HEK293 (cell line): ENCODE data around the gene NXN.

Experiments
- CTCF ChIA-PET: fragments of 350-600 bp; formaldehyde crosslinking; extraction: SDS; loops from one replicate; lab custom pipeline; 2021; ENCODE audit warnings: antibody characterized with exemption; lab: Yijun Ruan, JAX
- POLR2A ChIA-PET: fragments of 300-600 bp; formaldehyde crosslinking; extraction: SDS; loops from one replicate; lab custom pipeline; 2020; ENCODE audit warnings: antibody characterized with exemption, inconsistent platforms; lab: Yijun Ruan, JAX
- H3K27ac ChIP-seq: fragments of 200-500 bp; sonication (Bioruptor generic); 2 replicates; pipeline ENCODE4 v1.5.1; 2014; ENCODE audit warnings: low read depth, low read length, control low read depth, inconsistent platforms; ENCODE audit errors: extremely low read depth
- H3K36me3 ChIP-seq, 2 experiments: fragments of 200-500 bp in 1 of 2; sonication (Bioruptor generic) in 1 of 2; 1 replicate in 1 of 2; 2 replicates in 1 of 2; pipeline ENCODE4 v1.5.1; 2014 to 2017; ENCODE audit warnings: inconsistent platforms in 2 of 2, low read length in 2 of 2; ENCODE audit not compliant: control insufficient read depth in 2 of 2, insufficient read depth in 1 of 2
- H3K4me1 ChIP-seq: fragments of 200-500 bp; sonication (Bioruptor generic); 2 replicates; pipeline ENCODE4 v1.5.1; 2014; ENCODE audit warnings: mild to moderate bottlenecking, low read length, inconsistent platforms; ENCODE audit not compliant: control insufficient read depth, insufficient read depth
- H3K4me3 ChIP-seq: 2 replicates; pipeline ENCODE4 v1.5.1; 2011; ENCODE audit warnings: low read depth, mild to moderate bottlenecking, control low read depth, low read length, moderate library complexity
- H3K9me3 ChIP-seq: fragments of 200-500 bp; sonication (Bioruptor generic); 2 replicates; pipeline ENCODE4 v1.5.1; 2014; ENCODE audit warnings: low read depth, low read length, inconsistent platforms; ENCODE audit not compliant: control insufficient read depth, insufficient read depth
- ELK4 ChIP-seq: IDR thresholded peaks from 2 replicates; pipeline ENCODE4 v1.6.1; 2011; ENCODE audit warnings: mild to moderate bottlenecking, low read depth, low read length, borderline replicate concordance
- KLF1 ChIP-seq: fragments of 450-650 bp; formaldehyde crosslinking; IDR thresholded peaks from 2 replicates; pipeline ENCODE4 v1.5.1; 2016; ENCODE audit warnings: missing biosample characterization, missing genetic modification characterization
- KLF9 ChIP-seq: fragments of 450-650 bp; formaldehyde crosslinking; IDR thresholded peaks from 2 replicates; pipeline ENCODE4 v1.5.1; 2016; ENCODE audit warnings: missing biosample characterization, missing genetic modification characterization, low read depth
- MEIS1 ChIP-seq: sonication (generic); formaldehyde crosslinking; IDR thresholded peaks from 2 replicates; pipeline ENCODE4 v1.8.1; 2022; ENCODE audit warnings: missing genetic modification reagents, mild to moderate bottlenecking, borderline replicate concordance
- MYNN ChIP-seq: fragments of 450-650 bp; formaldehyde crosslinking; IDR thresholded peaks from 2 replicates; pipeline ENCODE4 v1.5.1; 2016; ENCODE audit warnings: missing biosample characterization, missing genetic modification characterization, borderline replicate concordance
- ZBTB17 ChIP-seq: fragments of 450-650 bp; formaldehyde crosslinking; IDR thresholded peaks from 2 replicates; pipeline ENCODE4 v1.5.1; 2016; ENCODE audit warnings: missing biosample characterization, missing genetic modification characterization
- ZFP41 ChIP-seq: fragments of 450-650 bp; formaldehyde crosslinking; IDR thresholded peaks from 2 replicates; pipeline ENCODE4 v1.5.1; 2016; ENCODE audit warnings: missing biosample characterization, missing genetic modification characterization, borderline replicate concordance
- ZNF114 ChIP-seq: fragments of 450-650 bp; formaldehyde crosslinking; IDR thresholded peaks from 2 replicates; pipeline ENCODE4 v1.5.0; 2017; ENCODE audit warnings: missing biosample characterization, missing genetic modification characterization
- ZNF169 ChIP-seq: fragments of 450-650 bp; formaldehyde crosslinking; IDR thresholded peaks from 2 replicates; pipeline ENCODE4 v1.5.1; 2016; ENCODE audit warnings: missing biosample characterization, missing genetic modification characterization
- ZNF2 ChIP-seq: fragments of 450-650 bp; formaldehyde crosslinking; IDR thresholded peaks from 2 replicates; pipeline ENCODE4 v1.5.1; 2016; ENCODE audit warnings: missing biosample characterization, missing genetic modification characterization
- ZNF221 ChIP-seq: fragments of 450-650 bp; formaldehyde crosslinking; IDR thresholded peaks from 2 replicates; pipeline ENCODE4 v1.5.1; 2017; ENCODE audit warnings: missing biosample characterization, missing genetic modification characterization, borderline replicate concordance
- ZNF302 ChIP-seq: fragments of 450-650 bp; formaldehyde crosslinking; IDR thresholded peaks from 2 replicates; pipeline ENCODE4 v1.5.1; 2016; ENCODE audit warnings: missing biosample characterization, missing genetic modification characterization, low read depth
- ZNF366 ChIP-seq: fragments of 450-650 bp; formaldehyde crosslinking; conservative IDR thresholded peaks from 2 replicates; pipeline ENCODE4 v1.5.1; 2016; ENCODE audit warnings: missing biosample characterization, missing genetic modification characterization
- ZNF560 ChIP-seq: fragments of 450-650 bp; formaldehyde crosslinking; IDR thresholded peaks from 2 replicates; pipeline ENCODE4 v1.5.1; 2017; ENCODE audit warnings: missing biosample characterization, missing genetic modification characterization, borderline replicate concordance
- ZNF561 ChIP-seq: fragments of 450-650 bp; IDR thresholded peaks from 2 replicates; pipeline ENCODE4 v1.5.1; 2018; ENCODE audit warnings: missing biosample characterization, missing genetic modification characterization, borderline replicate concordance
- ZNF621 ChIP-seq: fragments of 450-650 bp; formaldehyde crosslinking; IDR thresholded peaks from 2 replicates; pipeline ENCODE4 v1.5.1; 2017; ENCODE audit warnings: missing biosample characterization, missing genetic modification characterization
- ZNF624 ChIP-seq: fragments of 450-650 bp; formaldehyde crosslinking; IDR thresholded peaks from 2 replicates; pipeline ENCODE4 v1.5.1; 2017; ENCODE audit warnings: missing biosample characterization, missing genetic modification characterization
- ZNF629 ChIP-seq: fragments of 450-650 bp; formaldehyde crosslinking; IDR thresholded peaks from 2 replicates; pipeline ENCODE4 v1.5.1; 2017; ENCODE audit warnings: missing biosample characterization, missing genetic modification characterization
- ZNF654 ChIP-seq: fragments of 450-650 bp; formaldehyde crosslinking; IDR thresholded peaks from 2 replicates; pipeline ENCODE4 v1.5.1; 2016; ENCODE audit warnings: low read depth, missing biosample characterization, missing genetic modification characterization
- ZNF664 ChIP-seq: fragments of 450-650 bp; formaldehyde crosslinking; IDR thresholded peaks from 2 replicates; pipeline ENCODE4 v1.5.1; 2016; ENCODE audit warnings: missing biosample characterization, missing genetic modification characterization
- ZNF707 ChIP-seq: fragments of 450-650 bp; formaldehyde crosslinking; IDR thresholded peaks from 2 replicates; pipeline ENCODE4 v1.5.1; 2016; ENCODE audit warnings: missing biosample characterization, missing genetic modification characterization
- ZNF76 ChIP-seq: fragments of 450-650 bp; formaldehyde crosslinking; IDR thresholded peaks from 2 replicates; pipeline ENCODE4; 2016; ENCODE audit warnings: low read depth, missing biosample characterization, missing genetic modification characterization, borderline replicate concordance
- ZNF785 ChIP-seq: fragments of 450-650 bp; formaldehyde crosslinking; IDR thresholded peaks from 2 replicates; pipeline ENCODE4 v1.5.1; 2016; ENCODE audit warnings: missing biosample characterization, missing genetic modification characterization
- ZNF791 ChIP-seq: fragments of 450-650 bp; formaldehyde crosslinking; IDR thresholded peaks from 2 replicates; pipeline ENCODE4 v1.5.1; 2016; ENCODE audit warnings: missing biosample characterization, missing genetic modification characterization
- ZNF843 ChIP-seq: fragments of 450-650 bp; formaldehyde crosslinking; IDR thresholded peaks from 2 replicates; pipeline ENCODE4 v1.5.1; 2016; ENCODE audit warnings: missing biosample characterization, missing genetic modification characterization
- ZSCAN16 ChIP-seq: fragments of 450-650 bp; formaldehyde crosslinking; IDR thresholded peaks from 2 replicates; pipeline ENCODE4 v1.5.1; 2016; ENCODE audit warnings: missing biosample characterization, missing genetic modification characterization
- TF ChIP-seq, protein P1 (sequence below): fragments of 450-650 bp; formaldehyde crosslinking; IDR thresholded peaks from 2 replicates; pipeline ENCODE4 v1.5.1; 2016; ENCODE audit warnings: missing biosample characterization, missing genetic modification characterization
- TF ChIP-seq, protein P2 (sequence below): fragments of 450-650 bp; formaldehyde crosslinking; IDR thresholded peaks from 2 replicates; pipeline ENCODE4 v1.5.1; 2017; ENCODE audit warnings: missing biosample characterization, mild to moderate bottlenecking, missing genetic modification characterization, moderate library complexity
- TF ChIP-seq, protein P3 (sequence below): fragments of 450-650 bp; formaldehyde crosslinking; IDR thresholded peaks from 2 replicates; pipeline ENCODE4 v1.5.1; 2016; ENCODE audit warnings: missing biosample characterization, missing genetic modification characterization

NXN gene

DNA sequence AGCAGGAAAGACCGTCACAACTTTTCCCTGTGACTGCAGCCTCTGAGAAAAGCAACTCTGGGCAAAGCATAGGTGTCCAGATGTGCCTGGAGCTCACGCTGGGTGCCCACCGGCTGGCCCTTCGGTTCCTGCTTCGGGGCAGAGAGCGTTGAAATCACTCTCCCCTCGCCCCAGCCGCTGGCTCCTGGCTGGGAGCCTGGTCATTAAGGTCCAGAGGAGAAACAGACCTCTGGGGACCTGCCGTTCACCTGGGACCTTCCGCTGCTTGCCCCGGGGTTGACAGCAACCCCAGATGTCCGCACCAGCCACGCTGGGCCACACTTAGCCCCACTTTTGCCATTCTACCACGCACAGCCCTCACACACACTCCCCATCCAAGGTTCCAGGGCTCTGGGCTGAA, 184.3 kb downstream of the NXN start:
- no peaks in the 10 kb centered on the region for H3K9me3 ChIP-seq
- H3K27ac ChIP-seq, result no peak overlapping the region
- POLR2A ChIA-PET, result interaction anchor here (0.6 to 5.9 kb wide), 4 partner anchors 14 to 201 kb away, joined by 3 to 33 read pairs (median 4); partner anchors contain the start of genes GLOD4, MRM3, NXN and TIMM22
- no peaks in the 10 kb centered on the region for H3K4me1 ChIP-seq
- no peak overlapping the region for H3K4me3 ChIP-seq
- H3K36me3 ChIP-seq, result peaks cover 0 to 31% of the 10 kb centered on the region in 2 experiments
- TF ChIP-seq ZNF302 (tag by site-specific recombination) (no peak), ZNF561 (no peak), ZNF169 (no peak), ZNF629 (tag by site-specific recombination) (no peak), ZNF707 (tag by site-specific recombination) (no peak), ZNF76 (tag by site-specific recombination) (no peak), ZNF114 (tag by site-specific recombination) (no peak), ZNF624 (tag by site-specific recombination) (no peak), MYNN (no peak), MEIS1 (CRISPR knock-in tag) (no peak), ZNF221 (no peak), ZSCAN16 (tag by site-specific recombination) (no peak), ELK4 (no peak), ZNF560 (tag by site-specific recombination) (no peak), ZNF621 (no peak), ZNF843 (tag by site-specific recombination) (no peak), ZFP41 (tag by site-specific recombination) (no peak)
- TF ChIP-seq, all 188 proteins: peak for 0
- CTCF ChIA-PET, result interaction anchor here (0.5 to 11.0 kb wide), 21 partner anchors 8 to 723 kb away, joined by 3 to 173 read pairs (median 3); partner anchors contain the start of genes NXN and TIMM22

DNA sequence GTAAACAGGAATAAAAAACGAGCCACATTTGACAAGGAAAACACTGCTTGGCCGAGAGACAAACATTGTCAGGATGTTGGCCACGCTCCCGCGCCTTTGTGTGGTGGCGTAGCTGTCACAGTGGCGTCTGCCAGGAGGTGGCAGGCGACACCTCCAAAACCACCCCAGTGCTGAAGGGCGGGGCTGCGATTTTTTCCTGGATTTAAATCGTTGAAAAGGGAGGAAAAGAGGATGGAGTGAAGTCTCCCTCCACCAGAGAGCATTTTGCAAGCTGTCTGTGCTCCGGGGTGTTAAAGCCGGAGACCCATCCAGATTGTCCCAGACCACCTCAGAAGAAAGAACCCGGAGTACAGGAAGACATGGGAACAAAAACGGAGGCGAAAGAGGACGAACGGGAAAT, 184.7 kb downstream of the NXN start:
- Histone ChIP-seq H3K9me3 (no peaks in the 10 kb centered on the region), H3K4me3 (no peak overlapping the region), H3K36me3 (peaks cover 0 to 35% of the 10 kb centered on the region in 2 experiments), H3K27ac (no peak overlapping the region), H3K4me1 (no peaks in the 10 kb centered on the region)
- ChIA-PET CTCF (interaction anchor here (0.5 to 11.0 kb wide), 17 partner anchors 8 to 724 kb away, joined by 3 to 173 read pairs (median 3); partner anchors contain the start of genes NXN and TIMM22), POLR2A (interaction anchor here (0.6 to 5.9 kb wide), 5 partner anchors 13 to 202 kb away, joined by 3 to 33 read pairs (median 4); partner anchors contain the start of genes GLOD4, MRM3, NXN and TIMM22)
- 0 out of 2 replicates have a peak, but pooled peaks have one; percentile 26 for TF ChIP-seq ZNF561
- TF ChIP-seq ZNF2 (tag by site-specific recombination), result no peak
- no peak for TF ChIP-seq ZNF791 (tag by site-specific recombination)
- peak; percentile 72 for TF ChIP-seq ZNF366 (tag by site-specific recombination)
- TF ChIP-seq, protein P1, sequence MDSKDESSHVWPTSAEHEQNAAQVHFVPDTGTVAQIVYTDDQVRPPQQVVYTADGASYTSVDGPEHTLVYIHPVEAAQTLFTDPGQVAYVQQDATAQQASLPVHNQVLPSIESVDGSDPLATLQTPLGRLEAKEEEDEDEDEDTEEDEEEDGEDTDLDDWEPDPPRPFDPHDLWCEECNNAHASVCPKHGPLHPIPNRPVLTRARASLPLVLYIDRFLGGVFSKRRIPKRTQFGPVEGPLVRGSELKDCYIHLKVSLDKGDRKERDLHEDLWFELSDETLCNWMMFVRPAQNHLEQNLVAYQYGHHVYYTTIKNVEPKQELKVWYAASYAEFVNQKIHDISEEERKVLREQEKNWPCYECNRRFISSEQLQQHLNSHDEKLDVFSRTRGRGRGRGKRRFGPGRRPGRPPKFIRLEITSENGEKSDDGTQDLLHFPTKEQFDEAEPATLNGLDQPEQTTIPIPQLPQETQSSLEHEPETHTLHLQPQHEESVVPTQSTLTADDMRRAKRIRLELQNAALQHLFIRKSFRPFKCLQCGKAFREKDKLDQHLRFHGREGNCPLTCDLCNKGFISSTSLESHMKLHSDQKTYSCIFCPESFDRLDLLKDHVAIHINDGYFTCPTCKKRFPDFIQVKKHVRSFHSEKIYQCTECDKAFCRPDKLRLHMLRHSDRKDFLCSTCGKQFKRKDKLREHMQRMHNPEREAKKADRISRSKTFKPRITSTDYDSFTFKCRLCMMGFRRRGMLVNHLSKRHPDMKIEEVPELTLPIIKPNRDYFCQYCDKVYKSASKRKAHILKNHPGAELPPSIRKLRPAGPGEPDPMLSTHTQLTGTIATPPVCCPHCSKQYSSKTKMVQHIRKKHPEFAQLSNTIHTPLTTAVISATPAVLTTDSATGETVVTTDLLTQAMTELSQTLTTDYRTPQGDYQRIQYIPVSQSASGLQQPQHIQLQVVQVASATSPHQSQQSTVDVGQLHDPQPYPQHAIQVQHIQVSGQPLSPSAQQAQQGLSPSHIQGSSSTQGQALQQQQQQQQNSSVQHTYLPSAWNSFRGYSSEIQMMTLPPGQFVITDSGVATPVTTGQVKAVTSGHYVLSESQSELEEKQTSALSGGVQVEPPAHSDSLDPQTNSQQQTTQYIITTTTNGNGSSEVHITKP (tag by site-specific recombination), result no peak
- TF ChIP-seq KLF9, result peak; percentile 70
- TF ChIP-seq, protein P2, sequence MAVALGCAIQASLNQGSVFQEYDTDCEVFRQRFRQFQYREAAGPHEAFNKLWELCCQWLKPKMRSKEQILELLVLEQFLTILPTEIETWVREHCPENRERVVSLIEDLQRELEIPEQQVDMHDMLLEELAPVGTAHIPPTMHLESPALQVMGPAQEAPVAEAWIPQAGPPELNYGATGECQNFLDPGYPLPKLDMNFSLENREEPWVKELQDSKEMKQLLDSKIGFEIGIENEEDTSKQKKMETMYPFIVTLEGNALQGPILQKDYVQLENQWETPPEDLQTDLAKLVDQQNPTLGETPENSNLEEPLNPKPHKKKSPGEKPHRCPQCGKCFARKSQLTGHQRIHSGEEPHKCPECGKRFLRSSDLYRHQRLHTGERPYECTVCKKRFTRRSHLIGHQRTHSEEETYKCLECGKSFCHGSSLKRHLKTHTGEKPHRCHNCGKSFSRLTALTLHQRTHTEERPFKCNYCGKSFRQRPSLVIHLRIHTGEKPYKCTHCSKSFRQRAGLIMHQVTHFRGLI, result peak; percentile 62; the same call in 1 of the 2 replicates
- TF ChIP-seq ZNF664 (tag by site-specific recombination), result no peak
- no peak for TF ChIP-seq ZNF76 (tag by site-specific recombination)
- no peak for TF ChIP-seq ZNF785 (tag by site-specific recombination)
- peak; percentile 54 for TF ChIP-seq ZBTB17 (tag by site-specific recombination)
- TF ChIP-seq ZNF654, result peak; percentile 92
- TF ChIP-seq, protein P3, sequence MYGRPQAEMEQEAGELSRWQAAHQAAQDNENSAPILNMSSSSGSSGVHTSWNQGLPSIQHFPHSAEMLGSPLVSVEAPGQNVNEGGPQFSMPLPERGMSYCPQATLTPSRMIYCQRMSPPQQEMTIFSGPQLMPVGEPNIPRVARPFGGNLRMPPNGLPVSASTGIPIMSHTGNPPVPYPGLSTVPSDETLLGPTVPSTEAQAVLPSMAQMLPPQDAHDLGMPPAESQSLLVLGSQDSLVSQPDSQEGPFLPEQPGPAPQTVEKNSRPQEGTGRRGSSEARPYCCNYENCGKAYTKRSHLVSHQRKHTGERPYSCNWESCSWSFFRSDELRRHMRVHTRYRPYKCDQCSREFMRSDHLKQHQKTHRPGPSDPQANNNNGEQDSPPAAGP (tag by site-specific recombination), result 0 out of 2 replicates have a peak, but pooled peaks have one; percentile 52
- peak; percentile 48; the same call in 1 of the 2 replicates for TF ChIP-seq KLF1 (tag by site-specific recombination)
